GM12891 (cell line): ENCODE measurements around the gene MYADML2. TPM values are rescaled to one million over a fixed set of nuclear protein-coding genes. Genes with fewer than 3 reads are reported as not detected.

ENCODE experiments used
- DNase-seq: peaks from one replicate; pipeline ENCODE4 v3.0.0; 2011; ENCODE audit warnings: low spot score; ENCODE audit not compliant: insufficient read length
- FAIRE-seq: peaks from 2 replicates; lab custom pipeline; 2011; peaks lifted over from hg19 to GRCh38; lab: Jason Lieb, UNC
- PAX5 ChIP-seq: IDR thresholded peaks from 2 replicates; pipeline ENCODE4 v1.6.1; 2011; ENCODE audit warnings: low read length, moderate library complexity, mild to moderate bottlenecking; ENCODE audit not compliant: insufficient read depth, severe bottlenecking
- POLR2A ChIP-seq: IDR thresholded peaks from 2 replicates; pipeline ENCODE4 v1.6.1; 2011; ENCODE audit warnings: low read depth, low read length, control low read depth
- POLR2AphosphoS5 ChIP-seq: IDR thresholded peaks from 2 replicates; pipeline ENCODE4 v1.6.1; 2011; ENCODE audit warnings: low read depth, low read length, control low read depth
- POU2F2 ChIP-seq: IDR thresholded peaks from 2 replicates; pipeline ENCODE4 v1.6.1; 2011; ENCODE audit warnings: low read depth, mild to moderate bottlenecking, control low read depth, low read length, moderate library complexity
- SPI1 ChIP-seq: IDR thresholded peaks from 2 replicates; pipeline ENCODE4 v1.6.1; 2011; ENCODE audit warnings: low read depth, low read length, control low read depth
- TAF1 ChIP-seq: IDR thresholded peaks from 2 replicates; pipeline ENCODE4 v1.6.1; 2011; ENCODE audit warnings: low read depth, low read length, control low read depth
- polyA plus RNA-seq: library from polyadenylated mRNA; unstranded; fragments of >200 nt; gene quantifications from one replicate; pipeline ENCODE4 v1.2.1, GENCODE V29; 2012; ENCODE audit warnings: low read depth, missing spikeins, inconsistent platforms; ENCODE audit not compliant: missing spikeins

MYADML2 gene, protein sequence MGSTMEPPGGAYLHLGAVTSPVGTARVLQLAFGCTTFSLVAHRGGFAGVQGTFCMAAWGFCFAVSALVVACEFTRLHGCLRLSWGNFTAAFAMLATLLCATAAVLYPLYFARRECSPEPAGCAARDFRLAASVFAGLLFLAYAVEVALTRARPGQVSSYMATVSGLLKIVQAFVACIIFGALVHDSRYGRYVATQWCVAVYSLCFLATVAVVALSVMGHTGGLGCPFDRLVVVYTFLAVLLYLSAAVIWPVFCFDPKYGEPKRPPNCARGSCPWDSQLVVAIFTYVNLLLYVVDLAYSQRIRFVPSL
- not detected for polyA plus RNA-seq

- TF ChIP-seq POU2F2 (no peak), TAF1 (no peak), POLR2A (no peak), SPI1 (no peak), PAX5 (no peak), POLR2AphosphoS5 (no peak)
- no peak for DNase-seq
- no peak for FAIRE-seq
Measured at GRCh38 chr17:81947189-81947588, at the start of gene MYADML2. MYADML2 (minus strand) TSS chr17:81947233; CDS start chr17:81941741, 5,492 bp downstream.

DNA sequence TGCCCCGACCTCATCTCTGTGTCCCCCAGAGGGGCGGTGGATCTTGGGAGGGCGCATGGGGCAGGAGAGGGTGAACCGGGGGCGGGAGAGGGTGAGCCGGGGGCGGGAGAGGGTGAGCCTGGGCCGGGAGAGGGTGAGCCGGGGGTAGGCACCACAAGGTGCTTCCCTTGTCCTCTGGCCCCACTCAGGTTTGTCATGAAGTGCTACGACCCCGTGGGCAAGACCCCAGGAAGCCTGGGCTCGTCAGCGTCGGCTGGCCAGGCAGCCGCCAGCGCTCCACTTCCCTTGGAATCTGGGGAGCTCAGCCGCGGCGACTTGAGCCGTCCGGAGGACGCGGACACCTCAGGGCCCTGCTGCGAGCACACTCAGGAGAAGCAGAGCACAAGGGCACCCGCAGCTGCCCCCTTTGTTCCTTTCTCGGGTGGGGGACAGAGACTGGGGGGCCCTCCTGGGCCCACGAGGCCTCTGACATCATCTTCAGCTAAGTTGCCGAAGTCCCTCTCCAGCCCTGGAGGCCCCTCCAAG is 49.3 kb upstream of the MYADML2 start:
- TF ChIP-seq SPI1 (no peak), POLR2A (no peak), TAF1 (no peak), POLR2AphosphoS5 (no peak), PAX5 (no peak), POU2F2 (no peak)
- no peak for FAIRE-seq
- DNase-seq = no peak

DNA sequence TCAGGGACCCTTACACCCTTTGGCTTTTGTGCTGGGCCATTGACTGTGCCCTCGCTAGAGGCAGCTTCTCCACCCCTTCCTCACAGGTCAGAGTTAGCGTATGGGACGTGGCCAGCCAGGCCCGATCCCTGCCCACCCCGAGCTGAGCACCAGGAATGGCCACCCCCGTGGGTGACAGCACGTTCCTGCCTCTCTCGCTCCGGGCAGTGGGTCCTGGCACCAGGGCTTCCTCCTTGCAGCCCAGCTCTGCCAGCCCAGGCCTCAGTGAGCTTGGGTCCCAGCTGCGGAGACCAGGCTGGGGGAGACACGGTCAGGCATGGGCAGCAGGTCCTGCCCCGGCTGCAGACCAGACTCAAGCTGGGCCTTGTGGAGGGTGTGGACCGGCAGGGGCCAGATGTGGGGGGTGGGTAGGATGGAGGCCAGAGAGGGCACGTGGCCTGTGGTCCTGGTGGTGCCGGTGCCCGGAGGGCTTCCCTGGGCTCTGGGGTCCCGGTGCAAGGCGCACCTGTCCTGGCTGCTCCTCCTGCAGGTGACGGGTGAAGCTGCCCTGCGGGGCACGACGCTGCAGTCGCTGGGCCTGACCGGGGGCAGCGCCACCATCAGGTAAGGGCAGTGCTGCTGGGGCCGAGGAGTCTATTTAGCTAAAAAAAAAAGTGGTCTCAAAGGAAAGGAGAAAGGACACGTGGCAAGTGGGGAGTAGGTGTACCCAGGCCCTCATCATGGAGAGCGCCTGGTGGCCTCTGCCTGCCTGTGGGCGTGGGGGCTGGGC is 48.6 kb upstream of the MYADML2 start:
- TF ChIP-seq POLR2AphosphoS5 (no peak), POU2F2 (no peak), PAX5 (no peak), POLR2A (no peak), SPI1 (no peak), TAF1 (no peak)
- no peak for FAIRE-seq
- no peak for DNase-seq

DNA sequence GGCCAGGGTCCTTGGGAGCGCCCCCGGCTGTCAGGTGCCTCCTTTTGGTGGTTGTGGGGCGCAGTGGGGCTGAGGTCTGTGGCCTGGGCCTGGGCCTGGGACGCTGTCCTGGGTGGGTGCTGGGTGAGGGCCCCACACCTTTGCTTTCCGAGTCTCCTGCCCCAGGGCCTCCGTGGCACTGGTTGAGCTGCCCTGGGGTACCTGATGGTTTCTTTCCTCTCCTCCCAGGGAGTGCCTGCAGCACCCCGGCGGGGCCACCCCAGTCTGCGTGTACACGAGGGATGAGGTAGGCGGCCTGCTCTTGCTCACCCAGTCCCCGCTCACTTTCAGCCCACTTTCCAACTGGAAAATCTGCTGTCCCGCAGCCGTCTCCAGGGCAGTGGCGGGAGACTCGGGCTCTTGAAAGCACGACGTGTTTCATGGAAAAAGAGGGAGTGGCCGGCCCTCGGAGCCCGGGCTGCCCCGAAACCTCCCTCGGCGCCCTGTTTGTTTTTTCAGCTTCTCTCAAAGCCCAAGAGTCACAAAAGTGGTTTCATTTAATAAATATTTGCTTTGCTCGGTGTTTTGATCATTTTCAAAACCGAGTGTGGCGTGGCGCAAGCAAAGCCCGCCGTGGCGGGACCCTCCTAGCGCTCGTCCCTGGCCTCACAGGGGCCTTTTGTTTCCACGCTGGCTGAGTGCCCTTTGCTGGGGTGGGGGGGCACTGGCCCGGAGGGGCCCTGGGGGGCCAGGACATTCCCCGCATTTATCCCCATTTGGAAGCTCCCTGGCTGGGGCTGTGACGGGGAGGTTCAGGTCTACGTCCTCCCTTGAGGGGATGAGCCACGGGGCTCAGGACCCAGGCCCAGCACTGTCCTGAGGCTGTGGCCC is 47.8 kb upstream of the MYADML2 start:
- TF ChIP-seq POLR2AphosphoS5 (no peak), POU2F2 (no peak), TAF1 (no peak), SPI1 (no peak), POLR2A (no peak), PAX5 (no peak)
- FAIRE-seq (no peak), DNase-seq (no peak)

DNA sequence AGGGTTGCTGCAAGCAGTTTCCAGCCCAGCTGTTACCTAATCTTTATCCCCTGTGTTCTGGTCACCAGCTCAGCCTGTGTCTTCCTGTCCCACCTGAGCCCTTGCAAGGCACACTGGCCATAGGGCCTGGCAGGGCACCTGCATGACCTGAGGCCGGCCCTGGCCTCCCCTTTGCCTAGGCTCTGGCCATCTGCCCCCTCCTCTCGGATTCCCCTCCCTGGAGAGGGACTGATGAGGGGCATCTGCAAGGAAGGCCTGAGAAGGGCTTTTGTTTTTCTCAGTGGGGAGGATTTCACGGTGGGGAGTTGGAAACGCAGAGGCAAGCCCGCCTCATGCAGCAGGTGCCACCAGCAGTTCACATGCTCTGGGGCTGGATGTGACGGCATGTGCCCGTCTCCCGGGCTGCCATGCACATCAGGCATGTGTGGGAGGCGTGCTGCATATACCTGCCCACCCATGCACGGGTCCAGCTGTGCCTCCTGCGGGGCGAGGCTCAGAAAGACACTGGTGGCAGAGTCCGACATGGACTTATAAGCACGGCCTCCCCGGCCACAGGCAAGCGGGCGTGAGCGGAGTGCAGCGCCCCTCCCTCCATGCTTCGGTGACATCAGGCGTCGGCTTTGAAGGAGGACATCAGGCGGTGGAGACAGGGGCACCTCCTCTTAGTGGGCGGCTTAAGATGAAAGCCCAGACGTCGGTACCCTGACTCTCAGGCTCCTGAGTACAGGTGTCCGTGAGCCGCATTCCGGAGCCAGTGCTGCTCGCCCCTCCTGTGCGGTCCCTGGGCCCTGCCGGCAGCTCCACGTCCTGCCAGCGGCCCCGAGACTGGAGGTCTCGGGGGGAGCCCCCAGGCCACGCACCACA is 46.9 kb upstream of the MYADML2 start:
- FAIRE-seq (no peak), DNase-seq (no peak)
- TF ChIP-seq TAF1 (no peak), POLR2AphosphoS5 (no peak), SPI1 (no peak), POU2F2 (no peak), POLR2A (no peak), PAX5 (no peak)

DNA sequence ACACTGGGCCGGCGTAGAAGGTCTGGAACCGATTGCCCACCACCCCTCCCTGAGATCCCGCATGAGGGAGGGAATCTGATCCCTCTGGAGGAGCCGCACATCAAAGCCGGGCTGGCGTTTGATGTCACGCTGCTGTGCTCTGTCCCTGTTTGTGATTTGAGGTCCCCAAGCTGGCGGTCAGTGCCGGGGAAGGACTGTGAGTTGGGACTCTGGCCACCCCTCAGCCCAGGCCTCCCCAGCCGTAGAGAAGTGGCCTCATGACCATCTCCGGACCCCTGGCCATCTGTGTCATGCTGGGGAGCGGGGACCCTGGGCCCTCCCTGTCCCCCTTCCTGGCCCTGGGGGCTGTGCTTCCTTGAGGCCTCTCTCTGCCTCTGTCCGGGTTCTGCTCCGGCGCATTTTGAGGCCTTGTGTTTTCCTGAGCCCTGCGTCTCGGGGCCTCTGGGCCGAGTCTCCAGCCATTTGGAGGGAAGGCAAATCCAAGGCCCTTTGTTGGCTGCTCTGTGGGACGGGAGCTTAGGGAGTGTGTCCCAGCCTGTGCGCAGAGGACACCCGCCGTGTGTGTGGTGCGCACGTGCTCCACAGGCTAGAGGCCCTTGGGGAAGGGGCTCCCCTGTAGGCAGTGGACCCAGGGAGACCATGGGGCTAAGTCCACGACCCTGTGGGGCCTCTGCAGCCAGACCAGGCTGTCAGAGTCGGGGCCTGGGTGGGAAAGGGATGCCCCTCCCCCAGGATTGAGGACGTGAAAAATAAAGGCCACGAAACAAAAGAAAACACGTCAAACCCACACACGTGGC is 45.5 kb upstream of the MYADML2 start:
- TF ChIP-seq SPI1 (no peak), POU2F2 (no peak), POLR2A (no peak)
- DNase-seq (no peak), FAIRE-seq (no peak)

- DNase-seq (no peak), FAIRE-seq (no peak)
- TF ChIP-seq PAX5 = no peak
- no peak for TF ChIP-seq POLR2AphosphoS5
- TF ChIP-seq SPI1 = no peak
- no peak for TF ChIP-seq POLR2A
- TF ChIP-seq TAF1 = no peak
- no peak for TF ChIP-seq POU2F2
Measured at GRCh38 chr17:81991684-81992305, 44.8 kb upstream of the MYADML2 start.
